WTC11 (cell line): Measurements from ENCODE around the gene CENPE. TPM values are rescaled to one million over a fixed set of nuclear protein-coding genes. Genes with fewer than 3 reads are reported as not detected.
"Not testable (repeated sequence)": the region's sequence is repeated elsewhere in the genome, so short reads cannot be mapped to it uniquely, and the experiment has no call there.

ENCODE experiments used
- ATAC-seq: fragments of 200-7000 bp; cut with Tn5 transposase; 2 replicates; pipeline ENCODE4 v1.10.0; 2021; ENCODE audit warnings: mild to moderate bottlenecking, moderate library complexity
- CTCF ChIA-PET: fragments of 300-600 bp; sonication (Branson Sonifier 250); formaldehyde crosslinking; loops from one replicate; lab custom pipeline; 2021; ENCODE audit warnings: antibody characterized with exemption; lab: Charles Lee
- POLR2A ChIA-PET: fragments of 350-600 bp; sonication (Branson Sonifier 250); formaldehyde crosslinking; loops from one replicate; lab custom pipeline; 2021; ENCODE audit warnings: antibody characterized with exemption; lab: Charles Lee
- DNase-seq: peaks from one replicate; pipeline ENCODE4 v3.0.0; 2021; ENCODE audit warnings: low spot score
- H3K27ac Mint-ChIP-seq: 2 replicates; pipeline ENCODE4 v1.8.0; 2021; ENCODE audit warnings: mixed read lengths
- H3K27me3 Mint-ChIP-seq: 2 replicates; pipeline ENCODE4 v1.8.0; 2021; ENCODE audit warnings: low read depth, mild to moderate bottlenecking, moderate library complexity, mixed read lengths
- H3K36me3 Mint-ChIP-seq: 2 replicates; pipeline ENCODE4 v1.8.0; 2021; ENCODE audit warnings: mixed read lengths
- H3K4me1 Mint-ChIP-seq: 2 replicates; pipeline ENCODE4 v1.8.0; 2022; ENCODE audit warnings: mixed read lengths
- H3K4me3 Mint-ChIP-seq: 2 replicates; pipeline ENCODE4 v1.8.0; 2021; ENCODE audit warnings: mild to moderate bottlenecking, moderate library complexity, mixed read lengths
- H3K9me3 Mint-ChIP-seq: 2 replicates; pipeline ENCODE4 v1.8.0; 2021; ENCODE audit warnings: mixed read lengths
- ATF1 ChIP-seq: sonication (generic); formaldehyde crosslinking; IDR thresholded peaks from 2 replicates; pipeline ENCODE4 v1.8.1; 2023; ENCODE audit warnings: mild to moderate bottlenecking, moderate library complexity, missing genetic modification reagents
- ETV6 ChIP-seq: sonication (generic); formaldehyde crosslinking; IDR thresholded peaks from 2 replicates; pipeline ENCODE4 v1.8.1; 2022; ENCODE audit warnings: mild to moderate bottlenecking, missing genetic modification reagents
- FOXK1 ChIP-seq: sonication (generic); formaldehyde crosslinking; IDR thresholded peaks from 2 replicates; pipeline ENCODE4 v1.8.0; 2022; ENCODE audit warnings: mild to moderate bottlenecking, moderate library complexity, missing genetic modification reagents
- GTF2I ChIP-seq: fragments of 250-450 bp; sonication (Bioruptor Pico); conservative IDR thresholded peaks from 2 replicates; pipeline ENCODE4 v1.4.0; 2021; ENCODE audit warnings: mild to moderate bottlenecking
- MXD4 ChIP-seq: fragments of 250-450 bp; sonication (Bioruptor Pico); IDR thresholded peaks from 2 replicates; pipeline ENCODE4 v1.8.0; 2021; ENCODE audit warnings: mild to moderate bottlenecking, moderate library complexity, borderline replicate concordance
- OVOL2 ChIP-seq: fragments of 250-450 bp; sonication (Bioruptor Pico); IDR thresholded peaks from 2 replicates; pipeline ENCODE4 v1.9.0; 2021; ENCODE audit warnings: mild to moderate bottlenecking, borderline replicate concordance
- SMAD4 ChIP-seq: sonication (generic); formaldehyde crosslinking; IDR thresholded peaks from 2 replicates; pipeline ENCODE4 v1.8.0; 2022; ENCODE audit warnings: mild to moderate bottlenecking, missing genetic modification reagents
- TEAD4 ChIP-seq: sonication (generic); formaldehyde crosslinking; IDR thresholded peaks from 2 replicates; pipeline ENCODE4 v1.8.0; 2022; ENCODE audit warnings: mild to moderate bottlenecking, missing genetic modification reagents
- USF2 ChIP-seq: sonication (generic); formaldehyde crosslinking; IDR thresholded peaks from 2 replicates; pipeline ENCODE4 v1.8.1; 2023; ENCODE audit warnings: mild to moderate bottlenecking, missing genetic modification reagents, moderate library complexity
- ZMAT4 ChIP-seq: fragments of 250-450 bp; sonication (Bioruptor Pico); IDR thresholded peaks from 2 replicates; pipeline ENCODE4 v1.9.0; 2021; ENCODE audit warnings: mild to moderate bottlenecking
- ZNF671 ChIP-seq: fragments of 250-450 bp; sonication (Bioruptor Pico); IDR thresholded peaks from 2 replicates; pipeline ENCODE4 v1.8.0; 2021; ENCODE audit warnings: mild to moderate bottlenecking
- total RNA-seq: library from RNA; stranded (reverse); gene quantifications from 3 replicates; pipeline ENCODE4 v1.2.3, GENCODE V29; 2021
- TF ChIP-seq, protein P1 (sequence below): sonication (generic); formaldehyde crosslinking; conservative IDR thresholded peaks from 2 replicates; pipeline ENCODE4 v1.8.1; 2023; ENCODE audit warnings: mild to moderate bottlenecking, low read depth, missing genetic modification reagents, moderate library complexity
- TF ChIP-seq, protein P2 (sequence below): sonication (generic); formaldehyde crosslinking; IDR thresholded peaks from 2 replicates; pipeline ENCODE4 v1.8.0; 2022; ENCODE audit warnings: mild to moderate bottlenecking, missing genetic modification reagents
- TF ChIP-seq, protein P3 (sequence below): fragments of 250-450 bp; sonication (Bioruptor Pico); IDR thresholded peaks from 2 replicates; pipeline ENCODE4 v1.9.0; 2021; ENCODE audit warnings: moderate library complexity, mild to moderate bottlenecking, inconsistent platforms, borderline replicate concordance
- TF ChIP-seq, protein P4 (sequence below): sonication (generic); formaldehyde crosslinking; IDR thresholded peaks from 2 replicates; pipeline ENCODE4 v1.8.0; 2023; ENCODE audit warnings: mild to moderate bottlenecking, missing genetic modification reagents
- TF ChIP-seq, protein P5 (sequence below): sonication (generic); formaldehyde crosslinking; IDR thresholded peaks from 2 replicates; pipeline ENCODE4 v1.8.0; 2023; ENCODE audit warnings: missing genetic modification reagents, mild to moderate bottlenecking, borderline replicate concordance

CENPE gene
- total RNA-seq, 1 experiment from 2014 or later: 46.6 TPM

GRCh38 chr4:103244251-103244650 lies 46.1 kb upstream of the CENPE start (continued):
- no peak for TF ChIP-seq SMAD4 (CRISPR knock-in tag)
- TF ChIP-seq, protein P1, sequence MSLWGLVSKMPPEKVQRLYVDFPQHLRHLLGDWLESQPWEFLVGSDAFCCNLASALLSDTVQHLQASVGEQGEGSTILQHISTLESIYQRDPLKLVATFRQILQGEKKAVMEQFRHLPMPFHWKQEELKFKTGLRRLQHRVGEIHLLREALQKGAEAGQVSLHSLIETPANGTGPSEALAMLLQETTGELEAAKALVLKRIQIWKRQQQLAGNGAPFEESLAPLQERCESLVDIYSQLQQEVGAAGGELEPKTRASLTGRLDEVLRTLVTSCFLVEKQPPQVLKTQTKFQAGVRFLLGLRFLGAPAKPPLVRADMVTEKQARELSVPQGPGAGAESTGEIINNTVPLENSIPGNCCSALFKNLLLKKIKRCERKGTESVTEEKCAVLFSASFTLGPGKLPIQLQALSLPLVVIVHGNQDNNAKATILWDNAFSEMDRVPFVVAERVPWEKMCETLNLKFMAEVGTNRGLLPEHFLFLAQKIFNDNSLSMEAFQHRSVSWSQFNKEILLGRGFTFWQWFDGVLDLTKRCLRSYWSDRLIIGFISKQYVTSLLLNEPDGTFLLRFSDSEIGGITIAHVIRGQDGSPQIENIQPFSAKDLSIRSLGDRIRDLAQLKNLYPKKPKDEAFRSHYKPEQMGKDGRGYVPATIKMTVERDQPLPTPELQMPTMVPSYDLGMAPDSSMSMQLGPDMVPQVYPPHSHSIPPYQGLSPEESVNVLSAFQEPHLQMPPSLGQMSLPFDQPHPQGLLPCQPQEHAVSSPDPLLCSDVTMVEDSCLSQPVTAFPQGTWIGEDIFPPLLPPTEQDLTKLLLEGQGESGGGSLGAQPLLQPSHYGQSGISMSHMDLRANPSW (CRISPR knock-in tag): no peak
- TF ChIP-seq, protein P2, sequence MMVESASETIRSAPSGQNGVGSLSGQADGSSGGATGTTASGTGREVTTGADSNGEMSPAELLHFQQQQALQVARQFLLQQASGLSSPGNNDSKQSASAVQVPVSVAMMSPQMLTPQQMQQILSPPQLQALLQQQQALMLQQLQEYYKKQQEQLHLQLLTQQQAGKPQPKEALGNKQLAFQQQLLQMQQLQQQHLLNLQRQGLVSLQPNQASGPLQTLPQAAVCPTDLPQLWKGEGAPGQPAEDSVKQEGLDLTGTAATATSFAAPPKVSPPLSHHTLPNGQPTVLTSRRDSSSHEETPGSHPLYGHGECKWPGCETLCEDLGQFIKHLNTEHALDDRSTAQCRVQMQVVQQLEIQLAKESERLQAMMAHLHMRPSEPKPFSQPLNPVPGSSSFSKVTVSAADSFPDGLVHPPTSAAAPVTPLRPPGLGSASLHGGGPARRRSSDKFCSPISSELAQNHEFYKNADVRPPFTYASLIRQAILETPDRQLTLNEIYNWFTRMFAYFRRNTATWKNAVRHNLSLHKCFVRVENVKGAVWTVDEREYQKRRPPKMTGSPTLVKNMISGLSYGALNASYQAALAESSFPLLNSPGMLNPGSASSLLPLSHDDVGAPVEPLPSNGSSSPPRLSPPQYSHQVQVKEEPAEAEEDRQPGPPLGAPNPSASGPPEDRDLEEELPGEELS (CRISPR knock-in tag): no peak

- ATAC-seq, H3K27me3 Mint-ChIP-seq, H3K27ac Mint-ChIP-seq, DNase-seq, H3K4me3 Mint-ChIP-seq, POLR2A ChIA-PET, CTCF ChIA-PET: not testable (repeated sequence)
- peaks cover 30% of the 10 kb centered on the region for H3K36me3 Mint-ChIP-seq
- peaks cover 41% of the 10 kb centered on the region for H3K9me3 Mint-ChIP-seq
- peaks cover 13% of the 10 kb centered on the region for H3K4me1 Mint-ChIP-seq
Observed at GRCh38 chr4:103230938-103231337, 32.8 kb upstream of the CENPE start.

DNA sequence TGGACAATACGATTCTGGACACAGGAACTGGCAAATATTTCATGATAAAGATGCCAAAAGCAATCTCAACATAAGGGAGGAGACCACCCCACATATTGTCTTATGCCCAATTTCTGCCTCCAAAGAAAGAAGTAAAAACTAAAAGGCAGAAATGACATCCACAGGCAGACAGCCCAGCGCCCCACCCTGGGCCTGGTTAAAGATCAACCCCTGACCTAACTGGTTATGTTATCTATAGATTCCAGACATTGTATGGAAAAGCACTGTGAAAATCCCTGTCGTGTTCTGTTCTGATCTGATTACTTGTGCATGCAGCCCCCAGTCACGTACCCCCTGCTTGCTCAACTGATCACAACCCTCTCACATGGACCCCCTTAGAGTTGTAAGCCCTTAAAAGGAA lies 25.4 kb upstream of the CENPE start:
- Mint-ChIP-seq H3K36me3 (peaks cover 10% of the 10 kb centered on the region), H3K4me1 (peaks cover 13% of the 10 kb centered on the region), H3K9me3 (peaks cover 23% of the 10 kb centered on the region)
- H3K4me3 Mint-ChIP-seq, POLR2A ChIA-PET, DNase-seq, H3K27ac Mint-ChIP-seq, H3K27me3 Mint-ChIP-seq, ATAC-seq, CTCF ChIA-PET: not testable (repeated sequence)

DNA sequence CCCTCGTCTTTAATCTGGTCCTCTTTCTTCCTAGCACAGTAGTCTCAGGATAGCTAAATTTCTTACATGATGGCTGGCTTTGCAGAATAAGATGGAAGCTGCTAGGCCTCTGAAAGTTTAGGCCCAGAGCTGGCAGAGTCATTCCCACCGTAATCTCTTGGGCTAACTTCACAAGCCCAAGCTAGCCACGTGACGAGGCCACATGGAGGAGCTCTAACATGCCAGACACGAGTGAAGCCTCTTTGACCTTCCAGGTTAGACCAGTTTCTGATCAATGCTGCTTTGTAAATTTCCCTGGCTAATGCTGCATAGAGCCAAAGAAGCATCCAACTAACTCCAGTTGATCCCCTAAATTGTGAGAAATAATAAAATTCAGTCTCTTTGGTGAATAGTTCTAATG lies 9.5 kb upstream of the CENPE start:
- no peaks in the 10 kb centered on the region for H3K36me3 Mint-ChIP-seq
- ATAC-seq (peak; percentile 94), DNase-seq (peak; percentile 49)
- H3K4me3 Mint-ChIP-seq: no peak overlapping the region
- H3K27me3 Mint-ChIP-seq: no peaks in the 10 kb centered on the region
- no peaks in the 10 kb centered on the region for H3K9me3 Mint-ChIP-seq
- ChIA-PET CTCF (interaction anchor here (1.0 kb wide), 1 partner anchor 578 kb away, joined by 6 read pairs; no protein-coding TSS in a partner anchor), POLR2A (no interaction called here)
- H3K4me1 Mint-ChIP-seq: peaks cover 5% of the 10 kb centered on the region; the same call in 1 of the 2 replicates
- H3K27ac Mint-ChIP-seq: no peak overlapping the region
- TF ChIP-seq, protein P3, sequence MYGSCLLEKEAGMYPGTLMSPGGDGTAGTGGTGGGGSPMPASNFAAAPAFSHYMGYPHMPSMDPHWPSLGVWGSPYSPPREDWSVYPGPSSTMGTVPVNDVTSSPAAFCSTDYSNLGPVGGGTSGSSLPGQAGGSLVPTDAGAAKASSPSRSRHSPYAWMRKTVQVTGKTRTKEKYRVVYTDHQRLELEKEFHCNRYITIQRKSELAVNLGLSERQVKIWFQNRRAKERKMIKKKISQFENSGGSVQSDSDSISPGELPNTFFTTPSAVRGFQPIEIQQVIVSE (CRISPR knock-in tag): no peak
- TF ChIP-seq ETV6 (CRISPR knock-in tag) (peak; percentile 52; the same call in 1 of the 2 replicates), FOXK1 (CRISPR knock-in tag) (no peak), MXD4 (CRISPR knock-in tag) (no peak), GTF2I (no peak), ATF1 (CRISPR knock-in tag) (no peak), USF2 (peak; percentile 78), OVOL2 (no peak), TEAD4 (CRISPR knock-in tag) (no peak), ZNF671 (CRISPR knock-in tag) (no peak), ZMAT4 (no peak)
- TF ChIP-seq, protein P4, sequence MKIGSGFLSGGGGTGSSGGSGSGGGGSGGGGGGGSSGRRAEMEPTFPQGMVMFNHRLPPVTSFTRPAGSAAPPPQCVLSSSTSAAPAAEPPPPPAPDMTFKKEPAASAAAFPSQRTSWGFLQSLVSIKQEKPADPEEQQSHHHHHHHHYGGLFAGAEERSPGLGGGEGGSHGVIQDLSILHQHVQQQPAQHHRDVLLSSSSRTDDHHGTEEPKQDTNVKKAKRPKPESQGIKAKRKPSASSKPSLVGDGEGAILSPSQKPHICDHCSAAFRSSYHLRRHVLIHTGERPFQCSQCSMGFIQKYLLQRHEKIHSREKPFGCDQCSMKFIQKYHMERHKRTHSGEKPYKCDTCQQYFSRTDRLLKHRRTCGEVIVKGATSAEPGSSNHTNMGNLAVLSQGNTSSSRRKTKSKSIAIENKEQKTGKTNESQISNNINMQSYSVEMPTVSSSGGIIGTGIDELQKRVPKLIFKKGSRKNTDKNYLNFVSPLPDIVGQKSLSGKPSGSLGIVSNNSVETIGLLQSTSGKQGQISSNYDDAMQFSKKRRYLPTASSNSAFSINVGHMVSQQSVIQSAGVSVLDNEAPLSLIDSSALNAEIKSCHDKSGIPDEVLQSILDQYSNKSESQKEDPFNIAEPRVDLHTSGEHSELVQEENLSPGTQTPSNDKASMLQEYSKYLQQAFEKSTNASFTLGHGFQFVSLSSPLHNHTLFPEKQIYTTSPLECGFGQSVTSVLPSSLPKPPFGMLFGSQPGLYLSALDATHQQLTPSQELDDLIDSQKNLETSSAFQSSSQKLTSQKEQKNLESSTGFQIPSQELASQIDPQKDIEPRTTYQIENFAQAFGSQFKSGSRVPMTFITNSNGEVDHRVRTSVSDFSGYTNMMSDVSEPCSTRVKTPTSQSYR (CRISPR knock-in tag): no peak
- TF ChIP-seq, protein P5, sequence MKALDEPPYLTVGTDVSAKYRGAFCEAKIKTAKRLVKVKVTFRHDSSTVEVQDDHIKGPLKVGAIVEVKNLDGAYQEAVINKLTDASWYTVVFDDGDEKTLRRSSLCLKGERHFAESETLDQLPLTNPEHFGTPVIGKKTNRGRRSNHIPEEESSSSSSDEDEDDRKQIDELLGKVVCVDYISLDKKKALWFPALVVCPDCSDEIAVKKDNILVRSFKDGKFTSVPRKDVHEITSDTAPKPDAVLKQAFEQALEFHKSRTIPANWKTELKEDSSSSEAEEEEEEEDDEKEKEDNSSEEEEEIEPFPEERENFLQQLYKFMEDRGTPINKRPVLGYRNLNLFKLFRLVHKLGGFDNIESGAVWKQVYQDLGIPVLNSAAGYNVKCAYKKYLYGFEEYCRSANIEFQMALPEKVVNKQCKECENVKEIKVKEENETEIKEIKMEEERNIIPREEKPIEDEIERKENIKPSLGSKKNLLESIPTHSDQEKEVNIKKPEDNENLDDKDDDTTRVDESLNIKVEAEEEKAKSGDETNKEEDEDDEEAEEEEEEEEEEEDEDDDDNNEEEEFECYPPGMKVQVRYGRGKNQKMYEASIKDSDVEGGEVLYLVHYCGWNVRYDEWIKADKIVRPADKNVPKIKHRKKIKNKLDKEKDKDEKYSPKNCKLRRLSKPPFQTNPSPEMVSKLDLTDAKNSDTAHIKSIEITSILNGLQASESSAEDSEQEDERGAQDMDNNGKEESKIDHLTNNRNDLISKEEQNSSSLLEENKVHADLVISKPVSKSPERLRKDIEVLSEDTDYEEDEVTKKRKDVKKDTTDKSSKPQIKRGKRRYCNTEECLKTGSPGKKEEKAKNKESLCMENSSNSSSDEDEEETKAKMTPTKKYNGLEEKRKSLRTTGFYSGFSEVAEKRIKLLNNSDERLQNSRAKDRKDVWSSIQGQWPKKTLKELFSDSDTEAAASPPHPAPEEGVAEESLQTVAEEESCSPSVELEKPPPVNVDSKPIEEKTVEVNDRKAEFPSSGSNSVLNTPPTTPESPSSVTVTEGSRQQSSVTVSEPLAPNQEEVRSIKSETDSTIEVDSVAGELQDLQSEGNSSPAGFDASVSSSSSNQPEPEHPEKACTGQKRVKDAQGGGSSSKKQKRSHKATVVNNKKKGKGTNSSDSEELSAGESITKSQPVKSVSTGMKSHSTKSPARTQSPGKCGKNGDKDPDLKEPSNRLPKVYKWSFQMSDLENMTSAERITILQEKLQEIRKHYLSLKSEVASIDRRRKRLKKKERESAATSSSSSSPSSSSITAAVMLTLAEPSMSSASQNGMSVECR: no peak
